ENCODE results near the gene TUBG2. TPM values are rescaled to one million over a fixed set of nuclear protein-coding genes. Genes with fewer than 3 reads are reported as not detected.
A peak's percentile ranks its signal among the peaks of the same experiment; 100 is the strongest.

Gene TUBG2
- total and polyA plus RNA-seq, 10 of the 15 experiments (the other 5 are each of a cell fraction or from before 2014, with no cell fraction given): 1.2 to 12.5 (median 8.9) TPM

DNA sequence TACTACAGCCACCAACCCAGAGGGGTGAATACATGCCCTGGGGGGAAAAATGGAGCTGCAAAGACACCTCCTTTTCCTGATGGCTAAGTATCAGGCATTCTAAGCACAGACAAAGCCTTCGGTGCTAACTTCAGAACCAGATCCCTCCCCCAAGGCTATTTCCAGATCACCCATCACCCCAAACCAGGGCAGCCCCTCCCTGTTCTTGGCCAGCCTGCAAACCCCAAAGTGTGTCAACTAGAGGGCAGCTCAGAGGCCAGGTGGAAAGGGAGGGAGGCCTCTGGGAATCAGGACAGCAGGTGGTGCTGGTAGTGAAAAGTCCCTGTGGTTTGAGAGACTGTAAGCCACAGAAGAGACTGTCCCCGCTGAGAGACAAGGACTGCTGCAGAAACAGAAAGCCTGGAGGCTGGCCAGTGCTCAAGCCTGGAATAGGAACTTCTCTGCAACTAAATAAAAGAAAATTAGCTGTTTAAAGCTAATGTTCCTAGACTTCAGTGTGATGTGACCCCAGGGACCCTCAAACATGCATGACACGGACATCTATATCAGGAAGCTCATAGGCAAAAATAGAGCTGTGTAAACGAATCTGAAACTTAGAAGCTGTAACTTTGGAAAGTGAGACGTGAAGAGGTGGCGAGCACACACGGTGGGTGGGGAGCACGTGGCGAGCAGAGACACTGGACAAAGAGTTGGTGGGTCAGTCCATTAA, 40.5 kb upstream of the TUBG2 start (continued):
- TF ChIP-seq, protein P1, sequence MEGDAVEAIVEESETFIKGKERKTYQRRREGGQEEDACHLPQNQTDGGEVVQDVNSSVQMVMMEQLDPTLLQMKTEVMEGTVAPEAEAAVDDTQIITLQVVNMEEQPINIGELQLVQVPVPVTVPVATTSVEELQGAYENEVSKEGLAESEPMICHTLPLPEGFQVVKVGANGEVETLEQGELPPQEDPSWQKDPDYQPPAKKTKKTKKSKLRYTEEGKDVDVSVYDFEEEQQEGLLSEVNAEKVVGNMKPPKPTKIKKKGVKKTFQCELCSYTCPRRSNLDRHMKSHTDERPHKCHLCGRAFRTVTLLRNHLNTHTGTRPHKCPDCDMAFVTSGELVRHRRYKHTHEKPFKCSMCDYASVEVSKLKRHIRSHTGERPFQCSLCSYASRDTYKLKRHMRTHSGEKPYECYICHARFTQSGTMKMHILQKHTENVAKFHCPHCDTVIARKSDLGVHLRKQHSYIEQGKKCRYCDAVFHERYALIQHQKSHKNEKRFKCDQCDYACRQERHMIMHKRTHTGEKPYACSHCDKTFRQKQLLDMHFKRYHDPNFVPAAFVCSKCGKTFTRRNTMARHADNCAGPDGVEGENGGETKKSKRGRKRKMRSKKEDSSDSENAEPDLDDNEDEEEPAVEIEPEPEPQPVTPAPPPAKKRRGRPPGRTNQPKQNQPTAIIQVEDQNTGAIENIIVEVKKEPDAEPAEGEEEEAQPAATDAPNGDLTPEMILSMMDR (IDR thresholded peaks at IDR 0.05 in 2 of 3, conservative IDR thresholded peaks at IDR 0.05 in 1 of 3; ENCODE audit: control insufficient read depth in 2 of 3, extremely low read depth in 1 of 3, insufficient read depth in 1 of 3, low read depth in 3 of 3, low read length in 3 of 3): peak in 1 of 3 experiments; percentile 62; a peak in 3 of 6 replicates
- TF ChIP-seq MEF2A (IDR thresholded peaks at IDR 0.05; ENCODE audit: insufficient read depth, low read depth, low read length) (peak; percentile 88), BACH1 (IDR thresholded peaks at IDR 0.05; ENCODE audit: borderline replicate concordance) (peak; percentile 36; the same call in 1 of the 2 replicates), EED (IDR thresholded peaks at IDR 0.05; ENCODE audit: low read depth) (peak; percentile 98), TCF7 (IDR thresholded peaks at IDR 0.05; ENCODE audit: borderline replicate concordance) (peak; percentile 64; the same call in 1 of the 2 replicates), TCF3 (IDR thresholded peaks at IDR 0.05; ENCODE audit: borderline replicate concordance, insufficient read depth, low read depth, low read length) (peak; percentile 96), ZBED1 (IDR thresholded peaks at IDR 0.05; ENCODE audit: borderline replicate concordance) (peak; percentile 77), POLR2AphosphoS5 (IDR thresholded peaks at IDR 0.05; ENCODE audit: low read length) (no peak), KDM1A (IDR thresholded peaks at IDR 0.05; ENCODE audit: borderline replicate concordance) (no peak), SIN3A (IDR thresholded peaks at IDR 0.05; ENCODE audit: low read depth, low read length) (0 out of 2 replicates have a peak, but pooled peaks have one; percentile 73), CBX5 (IDR thresholded peaks at IDR 0.05; ENCODE audit: low read depth) (0 out of 2 replicates have a peak, but pooled peaks have one; percentile 12), IKZF1 (conservative IDR thresholded peaks at IDR 0.05) (peak; percentile 99), PAX5 (IDR thresholded peaks at IDR 0.05; ENCODE audit: borderline replicate concordance, low read depth, low read length) (peak; percentile 70; the same call in 1 of the 2 replicates), SP1 (IDR thresholded peaks at IDR 0.05; ENCODE audit: low read depth, low read length) (peak; percentile 54), FOXM1 (IDR thresholded peaks at IDR 0.05; ENCODE audit: low read depth, low read length) (peak; percentile 81), SMAD5 (IDR thresholded peaks at IDR 0.05; ENCODE audit: low read depth) (0 out of 2 replicates have a peak, but pooled peaks have one; percentile 24), NFIC (IDR thresholded peaks at IDR 0.05; ENCODE audit: low read depth, low read length) (peak; percentile 96), TAF1 (IDR thresholded peaks at IDR 0.05; ENCODE audit: borderline replicate concordance, low read depth, low read length) (peak; percentile 29; the same call in 1 of the 2 replicates), CEBPB (IDR thresholded peaks at IDR 0.05; ENCODE audit: borderline replicate concordance in 1 of 2, low read depth in 2 of 2, low read length in 2 of 2) (no peak), RAD21 (IDR thresholded peaks at IDR 0.05; ENCODE audit: insufficient read depth, low read depth, low read length) (peak; percentile 64)
- TF ChIP-seq, protein P2, sequence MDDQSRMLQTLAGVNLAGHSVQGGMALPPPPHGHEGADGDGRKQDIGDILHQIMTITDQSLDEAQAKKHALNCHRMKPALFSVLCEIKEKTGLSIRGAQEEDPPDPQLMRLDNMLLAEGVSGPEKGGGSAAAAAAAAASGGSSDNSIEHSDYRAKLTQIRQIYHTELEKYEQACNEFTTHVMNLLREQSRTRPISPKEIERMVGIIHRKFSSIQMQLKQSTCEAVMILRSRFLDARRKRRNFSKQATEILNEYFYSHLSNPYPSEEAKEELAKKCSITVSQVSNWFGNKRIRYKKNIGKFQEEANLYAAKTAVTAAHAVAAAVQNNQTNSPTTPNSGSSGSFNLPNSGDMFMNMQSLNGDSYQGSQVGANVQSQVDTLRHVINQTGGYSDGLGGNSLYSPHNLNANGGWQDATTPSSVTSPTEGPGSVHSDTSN (IDR thresholded peaks at IDR 0.05; ENCODE audit: insufficient replicate concordance, low read depth, low read length): no peak
- TF ChIP-seq, protein P3, sequence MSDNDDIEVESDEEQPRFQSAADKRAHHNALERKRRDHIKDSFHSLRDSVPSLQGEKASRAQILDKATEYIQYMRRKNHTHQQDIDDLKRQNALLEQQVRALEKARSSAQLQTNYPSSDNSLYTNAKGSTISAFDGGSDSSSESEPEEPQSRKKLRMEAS (IDR thresholded peaks at IDR 0.05; ENCODE audit: low read depth, low read length): peak; percentile 90; the same call in 1 of the 2 replicates
- TF ChIP-seq, protein P4, sequence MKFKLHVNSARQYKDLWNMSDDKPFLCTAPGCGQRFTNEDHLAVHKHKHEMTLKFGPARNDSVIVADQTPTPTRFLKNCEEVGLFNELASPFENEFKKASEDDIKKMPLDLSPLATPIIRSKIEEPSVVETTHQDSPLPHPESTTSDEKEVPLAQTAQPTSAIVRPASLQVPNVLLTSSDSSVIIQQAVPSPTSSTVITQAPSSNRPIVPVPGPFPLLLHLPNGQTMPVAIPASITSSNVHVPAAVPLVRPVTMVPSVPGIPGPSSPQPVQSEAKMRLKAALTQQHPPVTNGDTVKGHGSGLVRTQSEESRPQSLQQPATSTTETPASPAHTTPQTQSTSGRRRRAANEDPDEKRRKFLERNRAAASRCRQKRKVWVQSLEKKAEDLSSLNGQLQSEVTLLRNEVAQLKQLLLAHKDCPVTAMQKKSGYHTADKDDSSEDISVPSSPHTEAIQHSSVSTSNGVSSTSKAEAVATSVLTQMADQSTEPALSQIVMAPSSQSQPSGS (IDR thresholded peaks at IDR 0.05; ENCODE audit: low read length): peak; percentile 83
